Muscle of leg (tissue), 11 donors: ENCODE data around the gene CTAGE9. TPM values are rescaled to one million over a fixed set of nuclear protein-coding genes. Genes with fewer than 3 reads are reported as not detected.

Experiments used
- DNase-seq: peaks from one replicate; pipeline ENCODE4 v3.0.0; 2013
- H3K27ac ChIP-seq: one replicate; pipeline ENCODE4 v1.5.1; 2013; ENCODE audit warnings: mild to moderate bottlenecking, low read length, control low read depth
- H3K27me3 ChIP-seq: one replicate; pipeline ENCODE4 v1.6.1; 2013; ENCODE audit warnings: low read length; ENCODE audit not compliant: control insufficient read depth, insufficient read depth
- H3K36me3 ChIP-seq: one replicate; pipeline ENCODE4 v1.6.1; 2013; ENCODE audit warnings: low read length; ENCODE audit not compliant: control insufficient read depth, insufficient read depth
- H3K4me1 ChIP-seq: one replicate; pipeline ENCODE4 v1.6.1; 2013; ENCODE audit warnings: low read length; ENCODE audit not compliant: control insufficient read depth, insufficient read depth
- H3K4me3 ChIP-seq: one replicate; pipeline ENCODE4 v1.5.1; 2013; ENCODE audit warnings: low read length, control low read depth
- H3K9me3 ChIP-seq: replicated peaks from 2 replicates; pipeline ENCODE4 v1.6.1; 2013; ENCODE audit warnings: low read depth, low read length; ENCODE audit not compliant: control insufficient read depth
- WGBS: methylation state at CpG from one replicate; pipeline ENCODE4 v1.1.5; 2013; ENCODE audit warnings: missing lambda C conversion rate; ENCODE audit not compliant: insufficient coverage; 5-methylcytosine and 5-hydroxymethylcytosine counted together
- polyA plus RNA-seq, 8 donors: library from polyadenylated mRNA; unstranded; fragments of 120-200 nt; gene quantifications; one replicate each; pipeline versions ENCODE4 v1.2.1 to v1.2.3, GENCODE V29; 2013; ENCODE audit warnings: inconsistent platforms in 1 of 8, low replicate concordance in 1 of 8; ENCODE audit not compliant: insufficient read length in 8 of 8, insufficient read depth in 1 of 8
- total RNA-seq: library from RNA; stranded (reverse); fragments of 120-200 nt; gene quantifications from one replicate; pipeline ENCODE4 v1.2.4, GENCODE V29; 2013

The CTAGE9 gene
- total and polyA plus RNA-seq, 9 donors: 0.17 TPM; not detected in 8

DNA sequence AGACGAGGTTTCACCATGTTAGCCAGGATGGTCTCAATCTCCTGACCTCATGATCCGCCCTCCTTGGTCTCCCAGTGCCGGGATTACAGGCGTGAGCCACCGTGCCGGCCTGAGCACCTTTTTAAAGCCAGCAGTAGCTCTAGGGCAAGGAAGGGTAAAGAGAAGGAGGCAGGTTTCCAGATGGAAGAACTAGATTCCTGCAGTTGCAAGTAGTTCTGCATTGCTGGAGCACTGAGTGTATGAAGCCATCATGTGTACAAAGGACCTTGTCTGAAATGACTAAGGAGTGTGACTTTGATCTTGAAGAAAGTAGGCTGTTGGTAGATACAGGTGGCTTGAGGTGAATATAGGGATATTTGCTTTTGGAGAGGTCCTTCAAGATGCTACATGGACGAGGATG, 13.9 kb downstream of the CTAGE9 start:
- H3K9me3 ChIP-seq: no peaks in the 10 kb centered on the region
- no peak overlapping the region for H3K27ac ChIP-seq
- no peak for DNase-seq
- 91% methylated on average over 5 of the region's 7 CpGs for WGBS
- H3K4me1 ChIP-seq: no peaks in the 10 kb centered on the region
- H3K36me3 ChIP-seq: no peaks in the 10 kb centered on the region
- H3K27me3 ChIP-seq: no peaks in the 10 kb centered on the region
- no peak overlapping the region for H3K4me3 ChIP-seq

DNA sequence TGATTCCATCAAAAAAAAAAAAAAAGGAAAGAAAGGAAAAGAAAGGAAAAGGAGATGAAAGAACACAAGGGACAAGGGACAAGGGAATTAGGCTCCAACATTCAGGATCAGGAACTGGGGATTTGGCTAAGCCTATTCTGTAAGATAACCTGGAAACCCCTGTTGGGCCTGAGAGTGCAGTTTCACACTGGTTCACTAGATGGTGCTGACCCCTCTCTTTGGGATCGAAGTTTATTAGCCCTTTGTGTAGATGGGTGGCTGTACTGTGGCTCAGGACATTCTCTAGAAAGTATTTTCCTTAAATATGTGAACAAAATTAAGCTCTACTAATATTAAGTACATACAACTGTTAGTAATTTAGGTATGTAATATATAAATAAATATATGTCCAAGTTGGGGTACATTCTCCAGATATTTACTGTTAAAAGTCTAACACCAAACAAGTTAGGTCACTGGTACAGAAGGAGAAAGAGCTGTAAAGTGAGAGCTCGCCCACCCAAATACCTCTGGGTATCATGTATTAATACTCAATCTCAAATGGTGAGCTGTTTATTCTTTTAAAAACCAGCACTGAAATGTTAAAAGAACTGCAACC, 15.9 kb downstream of the CTAGE9 start:
- H3K27me3 ChIP-seq: no peaks in the 10 kb centered on the region
- WGBS: no CpG with 5 or more reads among the region's 2 CpGs
- DNase-seq: peak; percentile 84
- H3K36me3 ChIP-seq: no peaks in the 10 kb centered on the region
- no peaks in the 10 kb centered on the region for H3K9me3 ChIP-seq
- no peak overlapping the region for H3K4me3 ChIP-seq
- H3K4me1 ChIP-seq: no peaks in the 10 kb centered on the region
- H3K27ac ChIP-seq: no peak overlapping the region

DNA sequence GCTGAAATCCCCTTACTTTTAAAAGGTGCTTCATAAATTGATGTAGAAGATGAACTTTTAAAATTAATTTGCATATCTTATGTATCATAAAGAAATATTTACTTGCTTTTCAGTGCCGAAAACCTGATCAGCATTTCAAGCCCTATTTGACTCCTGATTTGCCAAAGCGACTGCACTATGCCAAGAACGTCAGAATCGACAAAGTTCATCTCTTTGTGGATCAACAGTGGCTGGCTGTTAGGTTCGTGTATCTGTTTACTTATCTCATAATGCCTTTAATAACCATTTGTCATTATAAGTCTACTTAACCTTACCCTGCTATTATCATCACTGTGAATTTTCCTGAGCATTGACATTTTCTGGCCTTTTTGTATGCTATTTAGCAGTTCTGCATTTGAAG, 17.4 kb downstream of the CTAGE9 start:
- Histone ChIP-seq H3K27ac (no peak overlapping the region), H3K27me3 (no peaks in the 10 kb centered on the region), H3K4me3 (no peak overlapping the region), H3K9me3 (no peaks in the 10 kb centered on the region), H3K4me1 (no peaks in the 10 kb centered on the region), H3K36me3 (no peaks in the 10 kb centered on the region)
- WGBS: no CpG with 5 or more reads among the region's 5 CpGs
- no peak for DNase-seq

DNA sequence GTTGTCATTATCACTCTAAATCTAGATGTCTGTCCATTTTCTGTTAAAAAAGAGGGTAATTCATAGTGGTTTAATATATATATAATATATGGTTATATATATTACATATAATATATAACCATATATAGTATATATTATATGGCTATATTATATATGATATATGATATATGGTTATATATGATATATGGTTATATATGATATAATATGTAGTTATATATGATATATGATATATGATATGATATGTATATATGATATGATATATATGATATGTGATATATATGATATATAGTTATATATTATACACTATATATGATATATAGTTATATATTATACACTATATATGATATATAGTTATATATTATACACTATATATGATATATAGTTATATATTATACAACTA, 18.2 kb downstream of the CTAGE9 start:
- no peak overlapping the region for H3K4me3 ChIP-seq
- no peak for DNase-seq
- H3K27me3 ChIP-seq: no peaks in the 10 kb centered on the region
- H3K36me3 ChIP-seq: no peaks in the 10 kb centered on the region
- H3K27ac ChIP-seq: no peak overlapping the region
- no peaks in the 10 kb centered on the region for H3K4me1 ChIP-seq
- no peaks in the 10 kb centered on the region for H3K9me3 ChIP-seq

DNA sequence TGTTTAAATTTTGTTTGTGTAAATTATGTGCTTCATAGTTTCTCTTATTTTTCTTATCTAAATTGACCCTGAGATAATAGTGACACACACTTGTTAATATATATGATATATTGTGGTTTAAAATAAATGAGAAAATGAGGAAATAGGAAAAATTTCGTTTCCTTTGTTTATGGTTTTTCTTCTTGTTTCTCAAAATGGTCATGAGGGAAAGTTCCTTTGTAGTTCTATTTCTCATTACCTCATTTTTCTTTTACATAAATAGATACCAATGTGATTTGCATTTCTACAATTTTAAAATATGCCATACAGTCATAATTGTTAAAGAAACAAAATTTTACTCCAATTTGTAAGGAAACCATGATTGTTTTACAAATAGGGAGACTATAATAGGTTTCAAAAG, 18.8 kb downstream of the CTAGE9 start:
- no CpG with 5 or more reads among the region's 1 CpG for WGBS
- DNase-seq: peak; percentile 13
- no peaks in the 10 kb centered on the region for H3K27me3 ChIP-seq
- H3K36me3 ChIP-seq: no peaks in the 10 kb centered on the region
- H3K4me1 ChIP-seq: no peaks in the 10 kb centered on the region
- no peak overlapping the region for H3K27ac ChIP-seq
- H3K4me3 ChIP-seq: no peak overlapping the region
- H3K9me3 ChIP-seq: no peaks in the 10 kb centered on the region

DNA sequence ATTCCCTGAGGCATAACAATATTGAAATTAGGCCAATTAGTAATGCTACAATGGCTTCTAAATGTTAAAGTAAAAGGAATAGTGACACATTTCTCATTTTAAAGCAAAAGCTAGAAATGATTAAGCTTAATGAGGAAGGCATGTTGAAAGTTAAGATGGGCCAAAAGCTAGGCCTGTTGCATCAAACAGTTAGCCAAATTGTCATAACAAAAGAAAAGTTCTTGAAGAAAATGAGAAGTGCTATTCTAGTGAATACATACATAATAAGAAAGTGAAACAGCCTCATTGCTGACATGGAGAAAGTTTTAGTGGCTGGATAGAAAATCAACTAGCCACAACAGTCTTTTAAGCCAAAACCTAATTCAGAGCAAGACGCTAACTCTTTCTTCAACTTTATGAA, 22.5 kb downstream of the CTAGE9 start:
- no CpG with 5 or more reads among the region's 1 CpG for WGBS
- H3K27me3 ChIP-seq: no peaks in the 10 kb centered on the region
- H3K27ac ChIP-seq: no peak overlapping the region
- no peaks in the 10 kb centered on the region for H3K9me3 ChIP-seq
- H3K4me1 ChIP-seq: no peaks in the 10 kb centered on the region
- H3K36me3 ChIP-seq: no peaks in the 10 kb centered on the region
- H3K4me3 ChIP-seq: no peak overlapping the region
- DNase-seq: peak; percentile 10

DNA sequence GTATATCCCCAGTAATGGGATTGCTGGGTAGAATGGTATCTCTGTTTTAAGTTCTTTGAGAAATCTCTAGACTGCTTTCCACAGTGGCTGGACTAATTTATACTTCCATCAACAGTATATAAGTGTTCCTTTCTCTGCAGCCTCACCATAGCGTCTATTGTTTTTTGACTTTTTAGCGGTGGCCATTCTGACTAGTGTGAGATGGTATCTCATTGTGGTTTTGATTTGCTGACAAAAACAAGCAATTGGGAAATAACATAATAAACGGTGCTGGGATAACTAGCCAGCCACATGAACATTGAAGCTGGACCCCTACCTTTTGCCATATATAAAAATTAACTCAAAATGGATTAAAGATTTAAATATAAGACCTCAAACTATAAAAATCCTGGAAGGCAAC, 23.8 kb downstream of the CTAGE9 start:
- no peak overlapping the region for H3K27ac ChIP-seq
- H3K36me3 ChIP-seq: no peaks in the 10 kb centered on the region
- H3K27me3 ChIP-seq: no peaks in the 10 kb centered on the region
- WGBS: no CpG with 5 or more reads among the region's 3 CpGs
- DNase-seq: no peak
- H3K9me3 ChIP-seq: no peaks in the 10 kb centered on the region
- no peak overlapping the region for H3K4me3 ChIP-seq
- no peaks in the 10 kb centered on the region for H3K4me1 ChIP-seq

DNA sequence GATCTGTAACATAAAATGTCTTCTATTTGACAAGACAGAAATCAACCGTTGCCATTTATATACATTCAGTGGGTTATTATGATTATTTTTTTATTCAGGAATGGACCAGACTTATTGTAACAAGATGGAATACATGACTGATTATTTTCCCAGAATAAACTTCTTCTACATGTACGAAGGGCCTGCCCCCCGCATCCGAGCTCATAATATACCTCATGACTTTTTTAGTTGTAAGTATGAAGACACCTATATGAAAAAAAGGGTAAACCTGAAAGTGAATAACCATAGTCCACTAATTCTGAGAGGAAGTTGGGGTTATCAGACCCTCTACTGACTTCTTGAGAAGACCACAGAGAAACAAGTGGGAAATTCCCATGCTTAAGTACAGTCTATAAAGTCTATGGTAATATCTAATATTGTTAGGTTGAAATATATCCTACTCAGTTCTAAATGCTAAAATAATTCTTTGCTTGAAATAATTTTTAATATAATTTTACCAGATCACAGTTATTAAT, 25.5 kb downstream of the CTAGE9 start:
- Histone ChIP-seq H3K27ac (no peak overlapping the region), H3K9me3 (no peaks in the 10 kb centered on the region), H3K4me3 (no peak overlapping the region), H3K27me3 (no peaks in the 10 kb centered on the region), H3K36me3 (no peaks in the 10 kb centered on the region), H3K4me1 (no peaks in the 10 kb centered on the region)
- DNase-seq: no peak
- no CpG with 5 or more reads among the region's 4 CpGs for WGBS

DNA sequence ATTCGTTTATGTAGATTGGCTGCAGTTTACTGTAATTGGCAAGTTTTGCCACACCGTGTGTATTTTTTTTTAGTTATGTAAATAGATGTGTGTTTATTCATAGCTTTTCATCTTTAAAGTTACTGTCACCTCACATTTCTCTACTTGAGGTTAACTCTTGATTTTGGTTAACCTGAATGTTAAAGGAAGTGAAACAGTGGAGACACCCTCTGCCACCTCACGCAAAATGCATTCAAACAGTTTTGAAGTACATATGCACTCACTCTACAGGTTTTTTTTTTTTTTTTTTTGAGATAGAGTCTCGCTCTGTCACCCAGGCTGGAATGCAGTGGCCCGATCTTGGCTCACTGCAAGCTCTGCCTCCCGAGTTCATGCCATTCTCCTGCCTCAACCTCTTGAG, 27.3 kb downstream of the CTAGE9 start:
- Histone ChIP-seq H3K36me3 (no peaks in the 10 kb centered on the region), H3K27ac (no peak overlapping the region), H3K4me1 (no peaks in the 10 kb centered on the region), H3K4me3 (no peak overlapping the region), H3K27me3 (peaks cover 2% of the 10 kb centered on the region), H3K9me3 (no peaks in the 10 kb centered on the region)
- WGBS: 83% methylated on average over 1 of the region's 6 CpGs
- DNase-seq: no peak

DNA sequence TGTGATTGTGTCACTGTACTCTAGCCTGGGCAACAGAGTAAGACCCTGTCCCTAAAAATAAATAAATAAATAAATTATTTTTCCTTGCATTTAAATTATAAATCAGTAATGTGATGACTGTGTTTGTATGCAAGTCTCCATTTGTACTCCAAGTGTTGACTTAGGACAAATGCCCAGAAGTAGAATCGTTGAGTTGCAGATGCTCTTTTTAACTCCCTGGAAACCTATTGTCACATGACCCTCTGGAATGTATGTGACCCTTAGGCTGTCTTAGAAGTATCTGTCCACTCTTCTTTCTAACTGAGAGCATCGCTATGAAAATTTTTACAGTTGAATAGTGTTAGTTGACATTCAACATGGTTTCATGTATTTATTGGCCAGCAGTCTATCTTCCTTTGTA, 28.4 kb downstream of the CTAGE9 start:
- Histone ChIP-seq H3K4me1 (no peaks in the 10 kb centered on the region), H3K36me3 (no peaks in the 10 kb centered on the region), H3K27ac (no peak overlapping the region), H3K27me3 (peaks cover 2% of the 10 kb centered on the region), H3K9me3 (no peaks in the 10 kb centered on the region), H3K4me3 (no peak overlapping the region)
- peak; percentile 11 for DNase-seq
- 20% methylated on average over 1 of the region's 2 CpGs for WGBS

DNA sequence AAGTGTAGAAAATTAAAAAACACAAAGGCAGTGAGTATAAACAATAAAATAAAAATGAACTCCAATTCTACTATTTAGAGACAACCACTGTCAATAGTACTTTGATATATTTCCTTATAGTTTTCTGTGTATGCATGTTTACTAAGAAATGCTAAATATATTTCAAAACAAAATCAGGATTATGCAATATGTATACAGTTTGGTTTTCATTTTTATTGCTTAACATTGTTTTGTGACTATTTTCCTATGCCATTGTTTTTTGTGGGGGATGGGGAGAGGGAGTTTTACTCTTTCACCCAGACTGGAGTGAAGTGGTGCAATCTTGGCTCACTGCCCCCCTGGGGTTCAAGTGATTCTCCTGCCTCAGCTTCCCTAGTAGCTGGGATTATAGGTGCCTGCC, 29.2 kb downstream of the CTAGE9 start:
- Histone ChIP-seq H3K9me3 (no peaks in the 10 kb centered on the region), H3K4me3 (no peak overlapping the region), H3K4me1 (no peaks in the 10 kb centered on the region), H3K27me3 (peaks cover 2% of the 10 kb centered on the region), H3K36me3 (no peaks in the 10 kb centered on the region), H3K27ac (no peak overlapping the region)
- no peak for DNase-seq
